K562 (cell line): Measurements from ENCODE around the gene EZH1. TPM values are rescaled to one million over a fixed set of nuclear protein-coding genes. Genes with fewer than 3 reads are reported as not detected.

Experiments
- ADNP ChIP-seq: fragments of 200-800 bp; sonication (Bioruptor generic); IDR thresholded peaks from 2 replicates; pipeline ENCODE4 v1.6.1; 2016; ENCODE audit warnings: missing genetic modification characterization, missing compliant biosample characterization
- ARID3A ChIP-seq: IDR thresholded peaks from 2 replicates; pipeline ENCODE4 v1.6.1; 2012; ENCODE audit warnings: low read depth, low read length, improper control_type of control experiment, borderline replicate concordance
- ATF2 ChIP-seq: sonication (generic); formaldehyde crosslinking; IDR thresholded peaks from 2 replicates; pipeline ENCODE4 v1.8.1; 2022; ENCODE audit warnings: missing genetic modification reagents
- BRD4 ChIP-seq: fragments of 200-600 bp; sonication (generic); IDR thresholded peaks from 2 replicates; pipeline ENCODE4 v1.6.1; 2017; ENCODE audit warnings: inconsistent platforms
- CBX3 ChIP-seq, 2 experiments: IDR thresholded peaks; 1 replicate in 1 of 2; 2 replicates in 1 of 2; pipeline ENCODE4 v1.6.1; 2012; ENCODE audit warnings: inconsistent platforms in 2 of 2, low read length in 2 of 2, borderline replicate concordance in 1 of 2, control low read depth in 1 of 2
- CREB3L1 ChIP-seq: fragments of 450-650 bp; IDR thresholded peaks from 2 replicates; pipeline ENCODE4 v1.6.1; 2014; ENCODE audit warnings: low read depth, mild to moderate bottlenecking, moderate library complexity, borderline replicate concordance
- ETV6 ChIP-seq, 3 experiments: fragments of 150-350 bp in 1 of 3; sonication (generic) in 1 of 3; formaldehyde crosslinking in 1 of 3; IDR thresholded peaks; 2 replicates each; pipeline versions ENCODE4 v1.6.1 to v1.8.0; 2014 to 2022; ENCODE audit warnings: borderline replicate concordance in 2 of 3, low read depth in 2 of 3, antibody characterized with exemption in 1 of 3, low read length in 1 of 3, mild to moderate bottlenecking in 1 of 3, missing genetic modification reagents in 1 of 3
- EZH2 ChIP-seq: IDR thresholded peaks from 2 replicates; pipeline ENCODE4 v1.6.1; 2012; ENCODE audit warnings: low read depth, mild to moderate bottlenecking, inconsistent platforms, low read length, borderline replicate concordance
- FOXA3 ChIP-seq, 2 experiments: fragments of 450-650 bp in 1 of 2; sonication (generic) in 1 of 2; formaldehyde crosslinking; IDR thresholded peaks in 1 of 2; conservative IDR thresholded peaks in 1 of 2; 2 replicates each; pipeline versions ENCODE4 v1.4.0 to v1.8.0; 2020 to 2022; ENCODE audit warnings: mild to moderate bottlenecking in 2 of 2, missing genetic modification reagents in 1 of 2
- FOXK1 ChIP-seq: sonication (generic); formaldehyde crosslinking; IDR thresholded peaks from 2 replicates; pipeline ENCODE4 v1.8.0; 2022; ENCODE audit warnings: missing genetic modification reagents, mild to moderate bottlenecking, borderline replicate concordance
- GTF2B ChIP-seq: IDR thresholded peaks from 2 replicates; pipeline ENCODE4 v1.6.1; 2011; ENCODE audit not compliant: insufficient read length; ENCODE audit errors: extremely low read depth
- HNRNPLL ChIP-seq: fragments of 200-400 bp; formaldehyde crosslinking; IDR thresholded peaks from 2 replicates; pipeline ENCODE4 v1.6.1; 2017; ENCODE audit warnings: low read length, low read depth, mild to moderate bottlenecking; ENCODE audit not compliant: poor library complexity, severe bottlenecking
- JUNB ChIP-seq: fragments of 450-650 bp; formaldehyde crosslinking; conservative IDR thresholded peaks from 2 replicates; pipeline ENCODE4 v1.4.0; 2020; ENCODE audit warnings: mild to moderate bottlenecking
- PTRF ChIP-seq: fragments of 450-650 bp; IDR thresholded peaks from 2 replicates; pipeline ENCODE4 v1.6.1; 2016; ENCODE audit warnings: mild to moderate bottlenecking, missing genetic modification characterization, missing compliant biosample characterization
- RBM17 ChIP-seq: fragments of 200-400 bp; formaldehyde crosslinking; IDR thresholded peaks from 2 replicates; pipeline ENCODE4 v1.6.1; 2017; ENCODE audit warnings: low read depth, mild to moderate bottlenecking, low read length, borderline replicate concordance
- SIN3A ChIP-seq, 2 experiments: fragments of 150-350 bp in 1 of 2; IDR thresholded peaks; 2 replicates each; pipeline ENCODE4 v1.6.1; 2011 to 2016; ENCODE audit warnings: borderline replicate concordance in 2 of 2, low read depth in 2 of 2, low read length in 2 of 2, mild to moderate bottlenecking in 2 of 2, moderate library complexity in 2 of 2; ENCODE audit not compliant: control insufficient read depth in 1 of 2
- TBP ChIP-seq: optimal IDR thresholded peaks from 2 replicates; pipeline ENCODE3; 2011; ENCODE audit warnings: low read depth, low read length, improper control_type of control experiment
- ZNF589 ChIP-seq: fragments of 200-800 bp; sonication (Bioruptor generic); IDR thresholded peaks from 2 replicates; pipeline ENCODE4 v1.6.1; 2016; ENCODE audit warnings: low read depth, missing genetic modification characterization, missing compliant biosample characterization
- ZNF644 ChIP-seq: fragments of 200-800 bp; sonication (Bioruptor generic); IDR thresholded peaks from 2 replicates; pipeline ENCODE4 v1.6.1; 2016; ENCODE audit warnings: low read depth, missing genetic modification characterization, missing compliant biosample characterization
- polyA plus RNA-seq, 8 experiments: library from polyadenylated mRNA; depleted of rRNA in 4 of 8; stranded (reverse) in 5 of 8; unstranded in 3 of 8; fragments of >200 nt; fragmentation: Nextera tagmentation in 2 of 8; fragmentation: Illumina TruSeq in 1 of 8; extraction: Ambion mirVana in 2 of 8; extraction: Trizol in 1 of 8; gene quantifications; 2 replicates each; pipeline versions ENCODE4 v1.2.1 to v1.2.3, GENCODE V29; 2011 to 2014; ENCODE audit warnings: inconsistent platforms in 1 of 8, missing spikeins in 1 of 8
- total RNA-seq, 7 experiments: library from RNA; depleted of rRNA in 6 of 7; stranded (reverse); fragments of >200 nt in 6 of 7; fragmentation: Illumina TruSeq in 2 of 7; extraction: Trizol in 2 of 7; gene quantifications; 2 replicates each; pipeline versions ENCODE4 v1.2.1 to v1.2.3, GENCODE V29; 2011 to 2021; ENCODE audit warnings: low replicate concordance in 1 of 7

Gene EZH1
- total and polyA plus RNA-seq, 9 of the 15 experiments (the other 6 are each of a cell fraction or from before 2014, with no cell fraction given) = 8.6 to 40.8 (median 22.9) TPM

- TF ChIP-seq ZNF644 = 0 out of 2 replicates have a peak, but pooled peaks have one; percentile 51
- TF ChIP-seq HNRNPLL = no peak
- no peak for TF ChIP-seq BRD4
- TF ChIP-seq ETV6 (IDR thresholded peaks at IDR 0.05; ENCODE audit: borderline replicate concordance in 1 of 2, low read depth in 2 of 2, low read length in 1 of 2) = peak in 1 of 2 experiments; percentile 79; a peak in 2 of 4 replicates
- TF ChIP-seq ETV6 (CRISPR knock-in tag; IDR thresholded peaks at IDR 0.05; ENCODE audit: borderline replicate concordance) = no peak
- TF ChIP-seq ATF2 (CRISPR knock-in tag) = no peak
- TF ChIP-seq GTF2B = no peak
- peak in 1 of 2 experiments; percentile 34; a peak in 1 of 3 replicates for TF ChIP-seq CBX3 (IDR thresholded peaks at IDR 0.05; ENCODE audit: borderline replicate concordance in 1 of 2, low read length in 2 of 2)
- no peak for TF ChIP-seq TBP
- TF ChIP-seq CREB3L1 = no peak
- TF ChIP-seq PTRF (tag) = no peak
- TF ChIP-seq ARID3A = no peak
- peak in 1 of 2 experiments; percentile 17; a peak in 1 of 4 replicates for TF ChIP-seq SIN3A (IDR thresholded peaks at IDR 0.05; ENCODE audit: borderline replicate concordance in 2 of 2, control insufficient read depth in 1 of 2, low read depth in 2 of 2, low read length in 2 of 2)
- TF ChIP-seq FOXA3 (CRISPR knock-in tag; conservative IDR thresholded peaks at IDR 0.05 in 1 of 2, IDR thresholded peaks at IDR 0.05 in 1 of 2) = no peak
- TF ChIP-seq RBM17 = no peak
- TF ChIP-seq JUNB (CRISPR knock-in tag) = no peak
- TF ChIP-seq FOXK1 (CRISPR knock-in tag) = no peak
- TF ChIP-seq ADNP (tag) = no peak
- no peak for TF ChIP-seq ZNF589
- TF ChIP-seq EZH2 = no peak
These were observed 6.0 kb upstream of the EZH1 start (continued) for GRCh38 chr17:42750739-42751344.
